Measurements from ENCODE around the gene CMTM5.
"Not testable (repeated sequence)": the region's sequence is repeated elsewhere in the genome, so short reads cannot be mapped to it uniquely, and the experiment has no call there.

Gene CMTM5

GRCh38 chr14:23385244-23385641 lies 8.4 kb downstream of the CMTM5 start:
- TF ChIP-seq CTCF (IDR thresholded peaks at IDR 0.05) = no peak
- intact Hi-C loops (cut with DNase I; ENCODE audit: low total_unique reads) = no loop called here
- Histone ChIP-seq H3K9me3 (no peaks in the 10 kb centered on the region), H3K27me3 (peaks cover 0 to 34% of the 10 kb centered on the region in 2 donors), H3K4me3 (no peak overlapping the region), H3K27ac (no peak overlapping the region), H3K4me1 (no peaks in the 10 kb centered on the region), H3K36me3 (no peaks in the 10 kb centered on the region)
- no peak for DNase-seq

GRCh38 chr14:23385642-23386265 lies 8.9 kb downstream of the CMTM5 start:
- Histone ChIP-seq H3K27me3 (peaks cover 0 to 31% of the 10 kb centered on the region in 2 donors), H3K36me3 (no peaks in the 10 kb centered on the region), H3K9me3 (no peaks in the 10 kb centered on the region), H3K4me3 (no peak overlapping the region), H3K4me1 (no peaks in the 10 kb centered on the region), H3K27ac (no peak overlapping the region)
- no peak for TF ChIP-seq CTCF (IDR thresholded peaks at IDR 0.05)
- no peak for DNase-seq
- intact Hi-C loops (cut with DNase I; ENCODE audit: low total_unique reads) = no loop called here

GRCh38 chr14:23386266-23386657 lies 9.4 kb downstream of the CMTM5 start:
- intact Hi-C loops (cut with DNase I; ENCODE audit: low total_unique reads); H3K27ac ChIP-seq; H3K4me3 ChIP-seq; DNase-seq; H3K36me3 ChIP-seq; H3K4me1 ChIP-seq; H3K9me3 ChIP-seq: not testable (repeated sequence)
- peaks cover 0 to 28% of the 10 kb centered on the region in 2 donors for H3K27me3 ChIP-seq

GRCh38 chr14:23386999-23387398 lies 10.2 kb downstream of the CMTM5 start:
- intact Hi-C loops (cut with DNase I; ENCODE audit: low total_unique reads) = no loop called here
- no peak for TF ChIP-seq CTCF (IDR thresholded peaks at IDR 0.05)
- H3K36me3 ChIP-seq = no peaks in the 10 kb centered on the region

GRCh38 chr14:23387916-23388882 lies 11.4 kb downstream of the CMTM5 start:
- H3K9me3 ChIP-seq = no peaks in the 10 kb centered on the region
- H3K27ac ChIP-seq = no peak overlapping the region
- intact Hi-C loops (cut with DNase I; ENCODE audit: low total_unique reads) = no loop called here
- H3K36me3 ChIP-seq = no peaks in the 10 kb centered on the region
- H3K4me3 ChIP-seq = no peak overlapping the region
- peaks cover 0 to 19% of the 10 kb centered on the region in 2 donors for H3K27me3 ChIP-seq
- H3K4me1 ChIP-seq = no peaks in the 10 kb centered on the region
- no peak for TF ChIP-seq CTCF (IDR thresholded peaks at IDR 0.05)
- DNase-seq = no peak

More at GRCh38 chr14:23386999-23387398, 10.2 kb downstream of the CMTM5 start:
- no peaks in the 10 kb centered on the region for H3K4me1 ChIP-seq
- H3K27me3 ChIP-seq = peaks cover 0 to 22% of the 10 kb centered on the region in 2 donors
- H3K9me3 ChIP-seq = no peaks in the 10 kb centered on the region
- H3K27ac ChIP-seq = no peak overlapping the region
- no peak for DNase-seq
- no peak overlapping the region for H3K4me3 ChIP-seq

GRCh38 chr14:23388996-23389395 lies 12.2 kb downstream of the CMTM5 start:
- H3K36me3 ChIP-seq = no peaks in the 10 kb centered on the region
- H3K27me3 ChIP-seq = peaks cover 0 to 19% of the 10 kb centered on the region in 2 donors
- intact Hi-C loops (cut with DNase I; ENCODE audit: low total_unique reads) = no loop called here
- H3K9me3 ChIP-seq = no peaks in the 10 kb centered on the region
- no peak overlapping the region for H3K4me3 ChIP-seq
- TF ChIP-seq CTCF (IDR thresholded peaks at IDR 0.05) = no peak
- no peaks in the 10 kb centered on the region for H3K4me1 ChIP-seq
- no peak overlapping the region for H3K27ac ChIP-seq
- no peak for DNase-seq
